ENCODE data around the gene ZDHHC24. TPM values are rescaled to one million over a fixed set of nuclear protein-coding genes. Genes with fewer than 3 reads are reported as not detected.
"Not testable (repeated sequence)": the region's sequence is repeated elsewhere in the genome, so short reads cannot be mapped to it uniquely, and the experiment has no call there.

ZDHHC24 gene
- total RNA-seq, 1 donor from 2014 or later: 13.5 TPM

- Histone ChIP-seq H2AFZ (ENCODE audit: low read depth, low read length) (no peak overlapping the region), H3K9ac (ENCODE audit: low read length) (no peak overlapping the region), H3K9me3 (ENCODE audit: insufficient read depth, low read depth, low read length) (no peaks in the 10 kb centered on the region), H3K79me2 (ENCODE audit: insufficient read depth, low read length) (no peaks in the 10 kb centered on the region), H3K27ac (ENCODE audit: low read depth, low read length) (no peak overlapping the region), H3K4me3 (ENCODE audit: insufficient read depth, low read depth, low read length) (no peak overlapping the region), H3K4me2 (ENCODE audit: low read length) (peak overlapping the region; percentile 88), H4K20me1 (ENCODE audit: insufficient read depth, low read length) (peaks cover 7% of the 10 kb centered on the region), H3K4me1 (ENCODE audit: insufficient read depth, low read length) (peaks cover 28% of the 10 kb centered on the region), H3K27me3 (ENCODE audit: insufficient read depth, low read length) (peaks cover 2% of the 10 kb centered on the region), H3K36me3 (ENCODE audit: insufficient read depth, low read length) (no peaks in the 10 kb centered on the region)
- TF ChIP-seq CTCF (IDR thresholded peaks at IDR 0.05; ENCODE audit: insufficient read depth, low read depth, low read length) (no peak), EZH2 (IDR thresholded peaks at IDR 0.05; ENCODE audit: insufficient read depth, low read length) (no peak)
- Mint-ChIP-seq H3K4me3 (ENCODE audit: unreplicated experiment) (peak overlapping the region; percentile 34), H3K9me3 (ENCODE audit: unreplicated experiment) (no peaks in the 10 kb centered on the region), H3K4me1 (ENCODE audit: low read depth, unreplicated experiment) (peaks cover 5% of the 10 kb centered on the region), H3K27me3 (ENCODE audit: low read depth, unreplicated experiment) (peaks cover 30% of the 10 kb centered on the region), H3K27ac (ENCODE audit: unreplicated experiment) (no peak overlapping the region), H3K36me3 (ENCODE audit: low read depth, unreplicated experiment) (peaks cover 8% of the 10 kb centered on the region)
- FAIRE-seq (no peak), DNase-seq (ENCODE audit: low read depth) (no peak)
Measured at GRCh38 chr11:66546966-66547661, 1.3 kb upstream of the ZDHHC24 start.

- Histone ChIP-seq H3K79me2 (ENCODE audit: insufficient read depth, low read length) (no peaks in the 10 kb centered on the region), H3K9ac (ENCODE audit: low read length) (peak within 1 kb of the TSS; percentile 84), H3K27ac (ENCODE audit: low read depth, low read length) (peak within 1 kb of the TSS; percentile 57), H3K4me3 (ENCODE audit: insufficient read depth, low read depth, low read length) (peak within 1 kb of the TSS; percentile 66), H3K9me3 (ENCODE audit: insufficient read depth, low read depth, low read length) (no peaks in the 10 kb centered on the region), H2AFZ (ENCODE audit: low read depth, low read length) (peak within 1 kb of the TSS; percentile 78), H3K27me3 (ENCODE audit: insufficient read depth, low read length) (peaks cover 2% of the 10 kb centered on the region), H3K36me3 (ENCODE audit: insufficient read depth, low read length) (no peaks in the 10 kb centered on the region), H3K4me2 (ENCODE audit: low read length) (peak within 1 kb of the TSS; percentile 88), H4K20me1 (ENCODE audit: insufficient read depth, low read length) (peaks cover 7% of the 10 kb centered on the region), H3K4me1 (ENCODE audit: insufficient read depth, low read length) (peaks cover 28% of the 10 kb centered on the region)
- no peaks in the 10 kb centered on the region for H3K9me3 Mint-ChIP-seq (ENCODE audit: unreplicated experiment)
- peak within 1 kb of the TSS; percentile 76 for H3K4me3 Mint-ChIP-seq (ENCODE audit: unreplicated experiment)
- peaks cover 30% of the 10 kb centered on the region for H3K27me3 Mint-ChIP-seq (ENCODE audit: low read depth, unreplicated experiment)
- H3K36me3 Mint-ChIP-seq (ENCODE audit: low read depth, unreplicated experiment): peaks cover 12% of the 10 kb centered on the region
- H3K27ac Mint-ChIP-seq (ENCODE audit: unreplicated experiment): no peak within 1 kb of the TSS
- DNase-seq (ENCODE audit: low read depth) (peak; percentile 11), FAIRE-seq (no peak)
- peaks cover 6% of the 10 kb centered on the region for H3K4me1 Mint-ChIP-seq (ENCODE audit: low read depth, unreplicated experiment)
- TF ChIP-seq CTCF (IDR thresholded peaks at IDR 0.05; ENCODE audit: insufficient read depth, low read depth, low read length): no peak
- no peak for TF ChIP-seq EZH2 (IDR thresholded peaks at IDR 0.05; ENCODE audit: insufficient read depth, low read length)
Measured at GRCh38 chr11:66546368-66546965, 619 bp upstream of the ZDHHC24 start, which contains the start of gene ACTN3. Gene ACTN3, plus strand, starts transcription at chr11:66546903. Its CDS starts 35 bp downstream, at chr11:66546938.

- H3K4me1 Mint-ChIP-seq (ENCODE audit: low read depth, unreplicated experiment); H3K36me3 ChIP-seq (ENCODE audit: insufficient read depth, low read length); DNase-seq (ENCODE audit: low read depth); H3K79me2 ChIP-seq (ENCODE audit: insufficient read depth, low read length); H3K9me3 ChIP-seq (ENCODE audit: insufficient read depth, low read depth, low read length); H3K9me3 Mint-ChIP-seq (ENCODE audit: unreplicated experiment); H4K20me1 ChIP-seq (ENCODE audit: insufficient read depth, low read length); H3K27me3 ChIP-seq (ENCODE audit: insufficient read depth, low read length); H3K27ac ChIP-seq (ENCODE audit: low read depth, low read length); FAIRE-seq; H2AFZ ChIP-seq (ENCODE audit: low read depth, low read length): not testable (repeated sequence)
- Histone ChIP-seq H3K4me1 (ENCODE audit: insufficient read depth, low read length) (peaks cover 28% of the 10 kb centered on the region), H3K4me2 (ENCODE audit: low read length) (peak overlapping the region; percentile 88), H3K9ac (ENCODE audit: low read length) (peak overlapping the region; percentile 84), H3K4me3 (ENCODE audit: insufficient read depth, low read depth, low read length) (peak overlapping the region; percentile 66)
- Mint-ChIP-seq H3K27me3 (ENCODE audit: low read depth, unreplicated experiment) (peaks cover 23% of the 10 kb centered on the region), H3K27ac (ENCODE audit: unreplicated experiment) (peak overlapping the region; percentile 86), H3K36me3 (ENCODE audit: low read depth, unreplicated experiment) (peaks cover 10% of the 10 kb centered on the region), H3K4me3 (ENCODE audit: unreplicated experiment) (peak overlapping the region; percentile 86)
Measured at GRCh38 chr11:66544952-66545351, 896 bp downstream of the ZDHHC24 start.
